Measurements from ENCODE around the gene DGKG. TPM values are rescaled to one million over a fixed set of nuclear protein-coding genes. Genes with fewer than 3 reads are reported as not detected.

The DGKG gene
- total and polyA plus RNA-seq, 9 of the 15 experiments (the other 6 are each of a cell fraction or from before 2014, with no cell fraction given) = 0.01 to 0.36 (median 0.15) TPM

DNA sequence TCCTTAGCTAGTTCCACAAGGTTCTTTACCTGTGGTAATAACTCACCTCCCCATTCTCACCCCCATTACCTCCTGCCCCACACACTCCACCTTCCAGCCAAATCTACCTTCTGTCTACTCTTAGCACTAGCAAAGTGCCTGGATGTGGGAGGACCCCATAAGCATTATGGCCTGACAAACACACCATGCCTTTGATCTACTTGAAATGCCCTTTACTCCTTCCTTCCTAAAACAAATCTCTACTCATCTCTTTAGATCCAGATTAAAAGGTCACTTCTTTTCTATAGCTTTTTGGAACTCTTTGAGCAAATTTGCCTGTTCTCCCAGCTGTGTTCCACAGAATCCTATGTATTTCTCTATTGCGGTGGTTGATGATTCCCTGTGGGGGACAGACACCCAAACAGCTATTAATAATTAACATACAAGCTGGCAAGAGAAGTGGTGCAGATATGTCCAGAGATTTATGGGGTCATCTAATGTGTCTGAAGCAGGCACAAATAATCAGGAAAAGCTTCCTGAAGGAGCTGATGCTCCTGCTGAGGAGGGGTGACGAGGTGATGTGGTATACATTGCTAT, 34.0 kb downstream of the DGKG start:
- no peaks in the 10 kb centered on the region; a peak in 1 of 5 replicates for H3K27me3 ChIP-seq (ENCODE audit: control insufficient read depth in 2 of 2, insufficient read depth in 2 of 2, low read length in 2 of 2)
- ChIA-PET POLR2A (interaction anchor here (0.6 to 1.0 kb wide), 2 partner anchors 12 to 19 kb away, joined by 3 read pairs; no protein-coding TSS in a partner anchor), CTCF (ENCODE audit: low intra/inter-chr PET ratio) (no interaction called here)
- H3K4me1 ChIP-seq (replicated peaks in 1 of 2; ENCODE audit: control insufficient read depth in 2 of 2, insufficient read depth in 2 of 2, low read length in 2 of 2) = no peaks in the 10 kb centered on the region
- no peaks in the 10 kb centered on the region for H3K36me3 ChIP-seq (ENCODE audit: control insufficient read depth, insufficient read depth, low read length)
- no peak for TF ChIP-seq ZNF79 (CRISPR knock-in tag; IDR thresholded peaks at IDR 0.05; ENCODE audit: low read depth)
- TF ChIP-seq, protein P1, sequence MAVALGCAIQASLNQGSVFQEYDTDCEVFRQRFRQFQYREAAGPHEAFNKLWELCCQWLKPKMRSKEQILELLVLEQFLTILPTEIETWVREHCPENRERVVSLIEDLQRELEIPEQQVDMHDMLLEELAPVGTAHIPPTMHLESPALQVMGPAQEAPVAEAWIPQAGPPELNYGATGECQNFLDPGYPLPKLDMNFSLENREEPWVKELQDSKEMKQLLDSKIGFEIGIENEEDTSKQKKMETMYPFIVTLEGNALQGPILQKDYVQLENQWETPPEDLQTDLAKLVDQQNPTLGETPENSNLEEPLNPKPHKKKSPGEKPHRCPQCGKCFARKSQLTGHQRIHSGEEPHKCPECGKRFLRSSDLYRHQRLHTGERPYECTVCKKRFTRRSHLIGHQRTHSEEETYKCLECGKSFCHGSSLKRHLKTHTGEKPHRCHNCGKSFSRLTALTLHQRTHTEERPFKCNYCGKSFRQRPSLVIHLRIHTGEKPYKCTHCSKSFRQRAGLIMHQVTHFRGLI (CRISPR knock-in tag; IDR thresholded peaks at IDR 0.05) = no peak
- no peak for TF ChIP-seq NBN (IDR thresholded peaks at IDR 0.05; ENCODE audit: low read depth)
- TF ChIP-seq ZNF436 (CRISPR knock-in tag; IDR thresholded peaks at IDR 0.05) = no peak
- no peak for TF ChIP-seq MXI1 (IDR thresholded peaks at IDR 0.05; ENCODE audit: low read depth, low read length)
- no peak for TF ChIP-seq ZNF217 (CRISPR knock-in tag; IDR thresholded peaks at IDR 0.05)
- TF ChIP-seq, protein P2, sequence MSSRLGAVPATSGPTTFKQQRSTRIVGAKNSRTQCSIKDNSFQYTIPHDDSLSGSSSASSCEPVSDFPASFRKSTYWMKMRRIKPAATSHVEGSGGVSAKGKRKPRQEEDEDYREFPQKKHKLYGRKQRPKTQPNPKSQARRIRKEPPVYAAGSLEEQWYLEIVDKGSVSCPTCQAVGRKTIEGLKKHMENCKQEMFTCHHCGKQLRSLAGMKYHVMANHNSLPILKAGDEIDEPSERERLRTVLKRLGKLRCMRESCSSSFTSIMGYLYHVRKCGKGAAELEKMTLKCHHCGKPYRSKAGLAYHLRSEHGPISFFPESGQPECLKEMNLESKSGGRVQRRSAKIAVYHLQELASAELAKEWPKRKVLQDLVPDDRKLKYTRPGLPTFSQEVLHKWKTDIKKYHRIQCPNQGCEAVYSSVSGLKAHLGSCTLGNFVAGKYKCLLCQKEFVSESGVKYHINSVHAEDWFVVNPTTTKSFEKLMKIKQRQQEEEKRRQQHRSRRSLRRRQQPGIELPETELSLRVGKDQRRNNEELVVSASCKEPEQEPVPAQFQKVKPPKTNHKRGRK (tag; IDR thresholded peaks at IDR 0.05) = no peak
- TF ChIP-seq, protein P3, sequence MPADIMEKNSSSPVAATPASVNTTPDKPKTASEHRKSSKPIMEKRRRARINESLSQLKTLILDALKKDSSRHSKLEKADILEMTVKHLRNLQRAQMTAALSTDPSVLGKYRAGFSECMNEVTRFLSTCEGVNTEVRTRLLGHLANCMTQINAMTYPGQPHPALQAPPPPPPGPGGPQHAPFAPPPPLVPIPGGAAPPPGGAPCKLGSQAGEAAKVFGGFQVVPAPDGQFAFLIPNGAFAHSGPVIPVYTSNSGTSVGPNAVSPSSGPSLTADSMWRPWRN (IDR thresholded peaks at IDR 0.05; ENCODE audit: low read depth) = no peak
- H3K9me1 ChIP-seq (ENCODE audit: control insufficient read depth, insufficient read depth, low read length) = no peaks in the 10 kb centered on the region
- intact Hi-C loops (cut with micrococcal nuclease) (no loop called here), in situ Hi-C loops (cut with MboI) (no loop called here)
- no peaks in the 10 kb centered on the region for H4K20me1 ChIP-seq (replicated peaks; ENCODE audit: control insufficient read depth, insufficient read depth, low read length)
- H3K27ac ChIP-seq (ENCODE audit: extremely low read depth, low read depth, low read length) = no peak overlapping the region
- FAIRE-seq = no peak
- ATAC-seq = no peak
- no peaks in the 10 kb centered on the region for H3K9me3 ChIP-seq (replicated peaks; ENCODE audit: control insufficient read depth, insufficient read depth, low read depth, low read length)
- DNase-seq (ENCODE audit: extremely low read depth in 1 of 4, low spot score in 3 of 4) = no peak
- no peak overlapping the region for H3K4me3 ChIP-seq
- no peak overlapping the region for H2AFZ ChIP-seq (ENCODE audit: low read depth, low read length)
- 0% methylated on average over 2 of the region's 2 CpGs for WGBS (ENCODE audit: insufficient coverage, low coverage, missing lambda C conversion rate)
- no peak overlapping the region for H3K9ac ChIP-seq (ENCODE audit: insufficient read depth in 1 of 2, low read depth in 2 of 2, low read length in 2 of 2)
- no peaks in the 10 kb centered on the region for H3K79me2 ChIP-seq (ENCODE audit: control insufficient read depth, insufficient read depth, low read length)
- BruUV-seq (replicated peaks) = no TSS peak
- H3K4me2 ChIP-seq (ENCODE audit: insufficient read depth, low read length) = no peak overlapping the region
